Hepatocyte (in vitro differentiated cells): ENCODE data around the gene HNMT. TPM values are rescaled to one million over a fixed set of nuclear protein-coding genes. Genes with fewer than 3 reads are reported as not detected.
A peak's percentile ranks its signal among the peaks of the same experiment; 100 is the strongest.
"Not testable (repeated sequence)": the region's sequence is repeated elsewhere in the genome, so short reads cannot be mapped to it uniquely, and the experiment has no call there.

ENCODE experiments used
- DNase-seq: peaks from one replicate; pipeline ENCODE4 v3.0.0-alpha.2; 2016; ENCODE audit warnings: low spot score
- H2AFZ ChIP-seq: fragments of 200-600 bp; sonication (generic); 2 replicates; pipeline ENCODE4 v1.6.0; 2016; ENCODE audit warnings: antibody characterized with exemption, mild to moderate bottlenecking
- H3K27ac ChIP-seq: fragments of 200-600 bp; sonication (generic); 2 replicates; pipeline ENCODE4 v1.5.1; 2016; ENCODE audit warnings: mild to moderate bottlenecking
- H3K27me3 ChIP-seq: fragments of 200-600 bp; sonication (generic); 2 replicates; pipeline ENCODE4 v1.6.1; 2016
- H3K36me3 ChIP-seq: fragments of 200-600 bp; sonication (generic); replicated peaks from 2 replicates; pipeline ENCODE4 v1.5.1; 2016; ENCODE audit warnings: low read depth; ENCODE audit not compliant: insufficient read depth
- H3K4me1 ChIP-seq: fragments of 200-600 bp; sonication (generic); 2 replicates; pipeline ENCODE4 v1.5.1; 2016; ENCODE audit warnings: mild to moderate bottlenecking, moderate library complexity; ENCODE audit not compliant: insufficient read depth
- H3K4me2 ChIP-seq: fragments of 200-600 bp; sonication (generic); 2 replicates; pipeline ENCODE4 v1.6.0; 2016
- H3K4me3 ChIP-seq: fragments of 200-600 bp; sonication (generic); 2 replicates; pipeline ENCODE4 v1.5.1; 2016; ENCODE audit warnings: mild to moderate bottlenecking
- H3K79me2 ChIP-seq: fragments of 200-600 bp; sonication (generic); 2 replicates; pipeline ENCODE4 v1.6.0; 2017; ENCODE audit warnings: mild to moderate bottlenecking
- H3K9me2 ChIP-seq: fragments of 200-600 bp; sonication (generic); replicated peaks from 2 replicates; pipeline ENCODE4 v1.6.0; 2017; ENCODE audit warnings: mild to moderate bottlenecking; ENCODE audit not compliant: insufficient read depth
- H3K9me3 ChIP-seq: fragments of 200-600 bp; sonication (generic); 2 replicates; pipeline ENCODE4 v1.5.1; 2016; ENCODE audit warnings: low read depth, mild to moderate bottlenecking
- H4K20me1 ChIP-seq: fragments of 200-600 bp; sonication (generic); 2 replicates; pipeline ENCODE4 v1.6.0; 2016; ENCODE audit warnings: mild to moderate bottlenecking; ENCODE audit not compliant: insufficient read depth, poor library complexity, severe bottlenecking
- CTCF ChIP-seq: fragments of 200-600 bp; sonication (generic); IDR thresholded peaks from 2 replicates; pipeline ENCODE4 v1.5.1; 2016; ENCODE audit warnings: antibody characterized with exemption, mild to moderate bottlenecking; ENCODE audit not compliant: poor library complexity
- EZH2 ChIP-seq: fragments of 200-600 bp; sonication (generic); IDR thresholded peaks from 2 replicates; pipeline ENCODE4 v1.6.1; 2016; ENCODE audit warnings: antibody characterized with exemption, mild to moderate bottlenecking, borderline replicate concordance
- EZH2phosphoT487 ChIP-seq: fragments of 200-600 bp; sonication (generic); IDR thresholded peaks from one replicate; pipeline ENCODE4 v1.6.1; 2018; ENCODE audit warnings: antibody characterized with exemption, mild to moderate bottlenecking, low read depth, moderate library complexity; ENCODE audit not compliant: unreplicated experiment, severe bottlenecking
- WGBS: methylation state at CpG from one replicate; pipeline ENCODE4 v1.1.6; 2016; ENCODE audit warnings: low lambda C conversion rate; ENCODE audit errors: missing lambda C conversion rate; 5-methylcytosine and 5-hydroxymethylcytosine counted together
- polyA plus RNA-seq: library from polyadenylated mRNA; unstranded; fragments of >200 nt; fragmentation: Nextera tagmentation; extraction: Ambion mirVana; gene quantifications from 2 replicates; pipeline ENCODE4 v1.2.1, GENCODE V29; 2016
- total RNA-seq: library from RNA; depleted of rRNA; stranded (reverse); fragments of >200 nt; gene quantifications from 2 replicates; pipeline ENCODE4 v1.2.3, GENCODE V29; 2014

Gene HNMT
- total and polyA plus RNA-seq, 2 experiments from 2014 or later, result 23.4 to 26.3 TPM

- H3K27me3 ChIP-seq, result no peaks in the 10 kb centered on the region
- H3K9me2 ChIP-seq, result no peaks in the 10 kb centered on the region
- no peaks in the 10 kb centered on the region for H4K20me1 ChIP-seq
- H3K27ac ChIP-seq, result peak overlapping the region; percentile 47
- no peak overlapping the region for H3K4me2 ChIP-seq
- peaks cover 13% of the 10 kb centered on the region for H3K4me1 ChIP-seq
- no peak overlapping the region for H2AFZ ChIP-seq
- no peak for TF ChIP-seq CTCF
- no peak for TF ChIP-seq EZH2
- no peak for TF ChIP-seq EZH2phosphoT487
- WGBS, result 81% methylated on average over 5 of the region's 5 CpGs
- no peak overlapping the region for H3K4me3 ChIP-seq
- H3K79me2 ChIP-seq, result no peaks in the 10 kb centered on the region
- no peaks in the 10 kb centered on the region for H3K9me3 ChIP-seq
- no peaks in the 10 kb centered on the region for H3K36me3 ChIP-seq
- DNase-seq, result no peak
These were observed 72.2 kb downstream of the HNMT start for GRCh38 chr2:138036522-138036921.

- Histone ChIP-seq H3K4me1 (peaks cover 13% of the 10 kb centered on the region), H2AFZ (no peak overlapping the region), H4K20me1 (no peaks in the 10 kb centered on the region), H3K27me3 (no peaks in the 10 kb centered on the region), H3K9me2 (no peaks in the 10 kb centered on the region), H3K36me3 (no peaks in the 10 kb centered on the region), H3K4me2 (no peak overlapping the region), H3K4me3 (no peak overlapping the region), H3K9me3 (no peaks in the 10 kb centered on the region), H3K79me2 (no peaks in the 10 kb centered on the region), H3K27ac (no peak overlapping the region)
- TF ChIP-seq EZH2phosphoT487, result no peak
- no peak for TF ChIP-seq CTCF
- TF ChIP-seq EZH2, result no peak
- WGBS, result 86% methylated on average over 2 of the region's 2 CpGs
- DNase-seq, result no peak
These were observed 72.8 kb downstream of the HNMT start for GRCh38 chr2:138037090-138037489.

GRCh38 chr2:138040616-138041015, 76.3 kb downstream of the HNMT start:
- Histone ChIP-seq H3K36me3 (no peaks in the 10 kb centered on the region), H3K4me2 (no peak overlapping the region), H3K27ac (no peak overlapping the region), H3K9me3 (no peaks in the 10 kb centered on the region), H4K20me1 (no peaks in the 10 kb centered on the region), H3K79me2 (no peaks in the 10 kb centered on the region), H3K9me2 (no peaks in the 10 kb centered on the region), H3K4me3 (no peak overlapping the region), H2AFZ (no peak overlapping the region), H3K4me1 (peaks cover 5% of the 10 kb centered on the region), H3K27me3 (no peaks in the 10 kb centered on the region)
- no peak for DNase-seq
- TF ChIP-seq EZH2 (no peak), EZH2phosphoT487 (no peak), CTCF (no peak)
- 67% methylated on average over 5 of the region's 5 CpGs for WGBS

GRCh38 chr2:138042311-138042710, 78.0 kb downstream of the HNMT start:
- no peak overlapping the region for H3K4me3 ChIP-seq
- no peak for DNase-seq
- H3K4me1 ChIP-seq, result no peaks in the 10 kb centered on the region
- H3K36me3 ChIP-seq, result no peaks in the 10 kb centered on the region
- H3K79me2 ChIP-seq, result no peaks in the 10 kb centered on the region
- 95% methylated on average over 3 of the region's 3 CpGs for WGBS
- no peaks in the 10 kb centered on the region for H3K9me3 ChIP-seq
- H3K4me2 ChIP-seq, result no peak overlapping the region
- H4K20me1 ChIP-seq, result no peaks in the 10 kb centered on the region
- no peak for TF ChIP-seq CTCF
- TF ChIP-seq EZH2, result no peak
- no peak for TF ChIP-seq EZH2phosphoT487
- no peaks in the 10 kb centered on the region for H3K27me3 ChIP-seq
- no peaks in the 10 kb centered on the region for H3K9me2 ChIP-seq
- H2AFZ ChIP-seq, result no peak overlapping the region
- no peak overlapping the region for H3K27ac ChIP-seq

- WGBS, result 98% methylated on average over 6 of the region's 6 CpGs
- not testable (repeated sequence) for H3K4me2 ChIP-seq, H4K20me1 ChIP-seq, H3K27ac ChIP-seq, H3K27me3 ChIP-seq, H3K79me2 ChIP-seq, H3K36me3 ChIP-seq, DNase-seq, H3K4me1 ChIP-seq, H3K9me2 ChIP-seq, H3K4me3 ChIP-seq, H3K9me3 ChIP-seq, H2AFZ ChIP-seq
These were observed 79.3 kb downstream of the HNMT start for GRCh38 chr2:138043588-138043987.
